Measurements from ENCODE around the gene NPRL2. TPM values are rescaled to one million over a fixed set of nuclear protein-coding genes. Genes with fewer than 3 reads are reported as not detected.
A peak's percentile ranks its signal among the peaks of the same experiment; 100 is the strongest.

Gene NPRL2
- total and polyA plus RNA-seq, 9 of the 15 experiments (the other 6 are each of a cell fraction or from before 2014, with no cell fraction given): 17.4 to 40.4 (median 24.4) TPM

DNA sequence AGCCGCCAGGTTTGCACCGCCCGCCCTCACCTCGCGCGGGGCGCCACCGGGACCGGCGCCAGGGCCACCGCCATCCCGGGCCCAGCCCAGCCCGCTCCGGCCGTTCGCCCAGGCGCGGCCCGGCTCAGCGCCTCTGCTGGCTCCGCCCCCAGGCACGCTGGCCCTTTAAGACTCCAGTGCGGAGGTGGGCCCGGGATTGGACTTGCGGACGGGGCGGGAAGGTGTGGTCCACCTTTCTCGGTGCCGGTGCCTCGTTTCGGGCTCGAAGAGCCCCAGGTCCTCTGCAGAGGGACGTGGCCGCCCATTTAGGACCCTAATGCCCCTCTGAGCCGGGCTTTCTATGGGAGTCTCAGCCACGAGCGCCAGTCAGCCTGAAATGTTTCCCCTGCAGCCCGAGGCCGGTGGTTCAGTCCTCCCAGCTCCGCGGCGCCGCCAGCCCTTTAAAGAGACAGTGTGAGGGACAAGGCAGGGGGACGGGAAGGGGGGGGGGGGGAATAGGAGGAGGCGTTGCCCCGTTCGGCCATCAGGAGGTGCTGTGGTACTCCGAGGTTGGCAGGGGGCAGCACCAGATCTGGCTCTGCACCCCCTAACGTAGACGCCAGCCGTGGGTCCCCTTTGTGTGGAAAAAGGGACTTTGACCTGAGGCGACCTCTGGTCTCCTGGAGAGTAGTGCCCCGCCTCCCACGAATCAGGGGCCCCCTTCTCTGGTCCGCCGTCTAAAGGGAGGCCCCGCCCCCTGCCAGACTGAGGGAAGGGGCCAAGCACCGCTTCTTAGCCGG is 29.1 kb downstream of the NPRL2 start (continued):
- no peak for TF ChIP-seq RBM34 (IDR thresholded peaks at IDR 0.05; ENCODE audit: borderline replicate concordance, insufficient read depth, low read length)
- TF ChIP-seq PRMT5 (CRISPR knock-in tag; IDR thresholded peaks at IDR 0.05): no peak
- TF ChIP-seq, protein P1, sequence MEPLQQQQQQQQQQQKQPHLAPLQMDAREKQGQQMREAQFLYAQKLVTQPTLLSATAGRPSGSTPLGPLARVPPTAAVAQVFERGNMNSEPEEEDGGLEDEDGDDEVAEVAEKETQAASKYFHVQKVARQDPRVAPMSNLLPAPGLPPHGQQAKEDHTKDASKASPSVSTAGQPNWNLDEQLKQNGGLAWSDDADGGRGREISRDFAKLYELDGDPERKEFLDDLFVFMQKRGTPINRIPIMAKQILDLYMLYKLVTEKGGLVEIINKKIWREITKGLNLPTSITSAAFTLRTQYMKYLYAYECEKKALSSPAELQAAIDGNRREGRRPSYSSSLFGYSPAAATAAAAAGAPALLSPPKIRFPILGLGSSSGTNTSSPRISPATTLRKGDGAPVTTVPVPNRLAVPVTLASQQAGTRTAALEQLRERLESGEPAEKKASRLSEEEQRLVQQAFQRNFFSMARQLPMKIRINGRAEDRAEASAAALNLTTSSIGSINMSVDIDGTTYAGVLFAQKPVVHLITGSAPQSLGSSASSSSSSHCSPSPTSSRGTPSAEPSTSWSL (CRISPR knock-in tag; IDR thresholded peaks at IDR 0.05; ENCODE audit: borderline replicate concordance): no peak
- TF ChIP-seq, protein P2, sequence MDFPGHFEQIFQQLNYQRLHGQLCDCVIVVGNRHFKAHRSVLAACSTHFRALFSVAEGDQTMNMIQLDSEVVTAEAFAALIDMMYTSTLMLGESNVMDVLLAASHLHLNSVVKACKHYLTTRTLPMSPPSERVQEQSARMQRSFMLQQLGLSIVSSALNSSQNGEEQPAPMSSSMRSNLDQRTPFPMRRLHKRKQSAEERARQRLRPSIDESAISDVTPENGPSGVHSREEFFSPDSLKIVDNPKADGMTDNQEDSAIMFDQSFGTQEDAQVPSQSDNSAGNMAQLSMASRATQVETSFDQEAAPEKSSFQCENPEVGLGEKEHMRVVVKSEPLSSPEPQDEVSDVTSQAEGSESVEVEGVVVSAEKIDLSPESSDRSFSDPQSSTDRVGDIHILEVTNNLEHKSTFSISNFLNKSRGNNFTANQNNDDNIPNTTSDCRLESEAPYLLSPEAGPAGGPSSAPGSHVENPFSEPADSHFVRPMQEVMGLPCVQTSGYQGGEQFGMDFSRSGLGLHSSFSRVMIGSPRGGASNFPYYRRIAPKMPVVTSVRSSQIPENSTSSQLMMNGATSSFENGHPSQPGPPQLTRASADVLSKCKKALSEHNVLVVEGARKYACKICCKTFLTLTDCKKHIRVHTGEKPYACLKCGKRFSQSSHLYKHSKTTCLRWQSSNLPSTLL (IDR thresholded peaks at IDR 0.05): no peak
- peak; percentile 100 for TF ChIP-seq ATF7 (IDR thresholded peaks at IDR 0.05)
- TF ChIP-seq ZNF764 (CRISPR knock-in tag; IDR thresholded peaks at IDR 0.05; ENCODE audit: low read depth): no peak
- TF ChIP-seq TEAD2 (tag; IDR thresholded peaks at IDR 0.05): no peak
- no peak for TF ChIP-seq HMGN3 (IDR thresholded peaks at IDR 0.05; ENCODE audit: borderline replicate concordance, extremely low read depth, insufficient read length, low read depth, low read length)
- TF ChIP-seq, protein P3, sequence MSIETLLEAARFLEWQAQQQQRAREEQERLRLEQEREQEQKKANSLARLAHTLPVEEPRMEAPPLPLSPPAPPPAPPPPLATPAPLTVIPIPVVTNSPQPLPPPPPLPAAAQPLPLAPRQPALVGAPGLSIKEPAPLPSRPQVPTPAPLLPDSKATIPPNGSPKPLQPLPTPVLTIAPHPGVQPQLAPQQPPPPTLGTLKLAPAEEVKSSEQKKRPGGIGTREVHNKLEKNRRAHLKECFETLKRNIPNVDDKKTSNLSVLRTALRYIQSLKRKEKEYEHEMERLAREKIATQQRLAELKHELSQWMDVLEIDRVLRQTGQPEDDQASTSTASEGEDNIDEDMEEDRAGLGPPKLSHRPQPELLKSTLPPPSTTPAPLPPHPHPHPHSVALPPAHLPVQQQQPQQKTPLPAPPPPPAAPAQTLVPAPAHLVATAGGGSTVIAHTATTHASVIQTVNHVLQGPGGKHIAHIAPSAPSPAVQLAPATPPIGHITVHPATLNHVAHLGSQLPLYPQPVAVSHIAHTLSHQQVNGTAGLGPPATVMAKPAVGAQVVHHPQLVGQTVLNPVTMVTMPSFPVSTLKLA (conservative IDR thresholded peaks at IDR 0.05): peak; percentile 77 to 87
- TF ChIP-seq RBM25 (IDR thresholded peaks at IDR 0.05; ENCODE audit: low read depth, low read length, severe bottlenecking): peak; percentile 31
- TF ChIP-seq, protein P4, sequence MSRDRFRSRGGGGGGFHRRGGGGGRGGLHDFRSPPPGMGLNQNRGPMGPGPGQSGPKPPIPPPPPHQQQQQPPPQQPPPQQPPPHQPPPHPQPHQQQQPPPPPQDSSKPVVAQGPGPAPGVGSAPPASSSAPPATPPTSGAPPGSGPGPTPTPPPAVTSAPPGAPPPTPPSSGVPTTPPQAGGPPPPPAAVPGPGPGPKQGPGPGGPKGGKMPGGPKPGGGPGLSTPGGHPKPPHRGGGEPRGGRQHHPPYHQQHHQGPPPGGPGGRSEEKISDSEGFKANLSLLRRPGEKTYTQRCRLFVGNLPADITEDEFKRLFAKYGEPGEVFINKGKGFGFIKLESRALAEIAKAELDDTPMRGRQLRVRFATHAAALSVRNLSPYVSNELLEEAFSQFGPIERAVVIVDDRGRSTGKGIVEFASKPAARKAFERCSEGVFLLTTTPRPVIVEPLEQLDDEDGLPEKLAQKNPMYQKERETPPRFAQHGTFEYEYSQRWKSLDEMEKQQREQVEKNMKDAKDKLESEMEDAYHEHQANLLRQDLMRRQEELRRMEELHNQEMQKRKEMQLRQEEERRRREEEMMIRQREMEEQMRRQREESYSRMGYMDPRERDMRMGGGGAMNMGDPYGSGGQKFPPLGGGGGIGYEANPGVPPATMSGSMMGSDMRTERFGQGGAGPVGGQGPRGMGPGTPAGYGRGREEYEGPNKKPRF (IDR thresholded peaks at IDR 0.05; ENCODE audit: low read depth, low read length): no peak
- TF ChIP-seq, protein P5, sequence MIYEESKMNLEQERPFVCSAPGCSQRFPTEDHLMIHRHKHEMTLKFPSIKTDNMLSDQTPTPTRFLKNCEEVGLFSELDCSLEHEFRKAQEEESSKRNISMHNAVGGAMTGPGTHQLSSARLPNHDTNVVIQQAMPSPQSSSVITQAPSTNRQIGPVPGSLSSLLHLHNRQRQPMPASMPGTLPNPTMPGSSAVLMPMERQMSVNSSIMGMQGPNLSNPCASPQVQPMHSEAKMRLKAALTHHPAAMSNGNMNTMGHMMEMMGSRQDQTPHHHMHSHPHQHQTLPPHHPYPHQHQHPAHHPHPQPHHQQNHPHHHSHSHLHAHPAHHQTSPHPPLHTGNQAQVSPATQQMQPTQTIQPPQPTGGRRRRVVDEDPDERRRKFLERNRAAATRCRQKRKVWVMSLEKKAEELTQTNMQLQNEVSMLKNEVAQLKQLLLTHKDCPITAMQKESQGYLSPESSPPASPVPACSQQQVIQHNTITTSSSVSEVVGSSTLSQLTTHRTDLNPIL (CRISPR knock-in tag; IDR thresholded peaks at IDR 0.05): no peak
- TF ChIP-seq, protein P6, sequence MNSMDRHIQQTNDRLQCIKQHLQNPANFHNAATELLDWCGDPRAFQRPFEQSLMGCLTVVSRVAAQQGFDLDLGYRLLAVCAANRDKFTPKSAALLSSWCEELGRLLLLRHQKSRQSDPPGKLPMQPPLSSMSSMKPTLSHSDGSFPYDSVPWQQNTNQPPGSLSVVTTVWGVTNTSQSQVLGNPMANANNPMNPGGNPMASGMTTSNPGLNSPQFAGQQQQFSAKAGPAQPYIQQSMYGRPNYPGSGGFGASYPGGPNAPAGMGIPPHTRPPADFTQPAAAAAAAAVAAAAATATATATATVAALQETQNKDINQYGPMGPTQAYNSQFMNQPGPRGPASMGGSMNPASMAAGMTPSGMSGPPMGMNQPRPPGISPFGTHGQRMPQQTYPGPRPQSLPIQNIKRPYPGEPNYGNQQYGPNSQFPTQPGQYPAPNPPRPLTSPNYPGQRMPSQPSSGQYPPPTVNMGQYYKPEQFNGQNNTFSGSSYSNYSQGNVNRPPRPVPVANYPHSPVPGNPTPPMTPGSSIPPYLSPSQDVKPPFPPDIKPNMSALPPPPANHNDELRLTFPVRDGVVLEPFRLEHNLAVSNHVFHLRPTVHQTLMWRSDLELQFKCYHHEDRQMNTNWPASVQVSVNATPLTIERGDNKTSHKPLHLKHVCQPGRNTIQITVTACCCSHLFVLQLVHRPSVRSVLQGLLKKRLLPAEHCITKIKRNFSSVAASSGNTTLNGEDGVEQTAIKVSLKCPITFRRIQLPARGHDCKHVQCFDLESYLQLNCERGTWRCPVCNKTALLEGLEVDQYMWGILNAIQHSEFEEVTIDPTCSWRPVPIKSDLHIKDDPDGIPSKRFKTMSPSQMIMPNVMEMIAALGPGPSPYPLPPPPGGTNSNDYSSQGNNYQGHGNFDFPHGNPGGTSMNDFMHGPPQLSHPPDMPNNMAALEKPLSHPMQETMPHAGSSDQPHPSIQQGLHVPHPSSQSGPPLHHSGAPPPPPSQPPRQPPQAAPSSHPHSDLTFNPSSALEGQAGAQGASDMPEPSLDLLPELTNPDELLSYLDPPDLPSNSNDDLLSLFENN (IDR thresholded peaks at IDR 0.05; ENCODE audit: low read depth in 2 of 2, low read length in 2 of 2): 0 out of 4 replicates have a peak, but pooled peaks of 1 of the 2 experiments have one; percentile 12

Measured in K562 (cell line).